Gastrocnemius medialis (tissue), 4 donors: ENCODE data around the gene CTNNA2. TPM values are rescaled to one million over a fixed set of nuclear protein-coding genes. Genes with fewer than 3 reads are reported as not detected.

Experiments used
- ATAC-seq, 2 donors: fragments of 150-250 bp; one replicate each; pipeline ENCODE4 v1.9.1; 2016
- DNase-seq, 2 donors: peaks; one replicate each; pipeline ENCODE4 v3.0.0-alpha.2; 2019
- H3K27ac ChIP-seq, 4 donors: fragments of 200-600 bp; sonication (generic); 1 replicate in 1 of 4; 2 replicates in 3 of 4; pipeline ENCODE4 v1.5.1; 2016 to 2018; ENCODE audit warnings: mild to moderate bottlenecking in 2 of 4, moderate library complexity in 1 of 4
- H3K27me3 ChIP-seq, 3 donors: fragments of 200-600 bp; sonication (generic) in 2 of 3; 1 replicate in 1 of 3; 2 replicates in 2 of 3; pipeline versions ENCODE4 v1.5.1 to v1.6.0; 2016 to 2019; ENCODE audit warnings: mild to moderate bottlenecking in 1 of 3, moderate library complexity in 1 of 3
- H3K36me3 ChIP-seq, 2 donors: fragments of 200-600 bp; sonication (generic) in 1 of 2; one replicate each; pipeline ENCODE4 v1.5.1; 2017 to 2018
- H3K4me1 ChIP-seq, 2 donors: fragments of 200-600 bp; sonication (generic) in 1 of 2; one replicate each; pipeline ENCODE4 v1.5.1; 2016 to 2017; ENCODE audit warnings: mild to moderate bottlenecking in 2 of 2
- H3K4me3 ChIP-seq, 4 donors: fragments of 200-600 bp; sonication (generic) in 3 of 4; 1 replicate in 1 of 4; 2 replicates in 3 of 4; pipeline ENCODE4 v1.5.1; 2016 to 2019; ENCODE audit warnings: mild to moderate bottlenecking in 2 of 4
- H3K9me3 ChIP-seq, 3 donors: fragments of 200-600 bp; sonication (generic) in 2 of 3; 1 replicate in 1 of 3; 2 replicates in 2 of 3; pipeline ENCODE4 v1.5.1; 2016 to 2019
- CTCF ChIP-seq, 5 experiments: fragments of 450-650 bp in 3 of 5; fragments of 200-600 bp in 2 of 5; sonication (generic) in 2 of 5; IDR thresholded peaks in 4 of 5; conservative IDR thresholded peaks in 1 of 5; 1 replicate in 4 of 5; 2 replicates in 1 of 5; pipeline ENCODE4 v1.5.1; 2016 to 2019; ENCODE audit warnings: antibody characterized with exemption in 5 of 5, mild to moderate bottlenecking in 3 of 5, moderate library complexity in 3 of 5
- POLR2A ChIP-seq, 2 donors: fragments of 450-650 bp; IDR thresholded peaks; one replicate each; pipeline ENCODE4 v1.6.1; 2017; ENCODE audit warnings: antibody characterized with exemption in 2 of 2, mild to moderate bottlenecking in 2 of 2, moderate library complexity in 2 of 2
- in situ Hi-C, 4 donors: fragments of 200-750 bp; cut with MboI; loops; one replicate each; pipeline versions ENCODE4 v1.15.0 to v1.8.0; 2017; ENCODE audit warnings: low sequenced_read_pairs in 4 of 4
- intact Hi-C: fragments of 100-400 bp; cut with DNase I; formaldehyde crosslinking; loops from one replicate; pipeline ENCODE4 v1.15.1; 2023; ENCODE audit warnings: low total_unique reads
- total RNA-seq, 4 donors: library from RNA; depleted of rRNA; stranded (reverse); fragments of >200 nt; gene quantifications; one replicate each; pipeline versions ENCODE4 v1.1.0 to v1.2.3, GENCODE V29; 2016

The CTNNA2 gene
- total RNA-seq, 4 donors from 2014 or later = not detected

GRCh38 chr2:80510716-80511115 lies 997.9 kb downstream of the CTNNA2 start:
- Histone ChIP-seq H3K4me1 (no peaks in the 10 kb centered on the region), H3K4me3 (no peak overlapping the region), H3K36me3 (no peaks in the 10 kb centered on the region), H3K27ac (no peak overlapping the region), H3K27me3 (no peaks in the 10 kb centered on the region), H3K9me3 (no peaks in the 10 kb centered on the region)
- no peak for DNase-seq
- in situ Hi-C loops (no loop called here), intact Hi-C loops (no loop called here)
- no peak for ATAC-seq
- TF ChIP-seq POLR2A (IDR thresholded peaks at IDR 0.05) (no peak), CTCF (IDR thresholded peaks at IDR 0.05 in 4 of 5, conservative IDR thresholded peaks at IDR 0.05 in 1 of 5) (no peak)

GRCh38 chr2:80515964-80516363 lies 1003.1 kb downstream of the CTNNA2 start:
- no peaks in the 10 kb centered on the region for H3K4me1 ChIP-seq
- TF ChIP-seq CTCF (IDR thresholded peaks at IDR 0.05 in 4 of 5, conservative IDR thresholded peaks at IDR 0.05 in 1 of 5) (no peak), POLR2A (IDR thresholded peaks at IDR 0.05) (no peak)
- intact Hi-C loops = no loop called here

GRCh38 chr2:80517316-80517715 lies 1004.5 kb downstream of the CTNNA2 start:
- Histone ChIP-seq H3K4me3 (no peak overlapping the region), H3K27me3 (no peaks in the 10 kb centered on the region), H3K9me3 (no peaks in the 10 kb centered on the region), H3K27ac (no peak overlapping the region), H3K4me1 (no peaks in the 10 kb centered on the region), H3K36me3 (no peaks in the 10 kb centered on the region)
- intact Hi-C loops (no loop called here), in situ Hi-C loops (no loop called here)
- TF ChIP-seq CTCF (IDR thresholded peaks at IDR 0.05 in 4 of 5, conservative IDR thresholded peaks at IDR 0.05 in 1 of 5) (no peak), POLR2A (IDR thresholded peaks at IDR 0.05) (no peak)
- DNase-seq (no peak), ATAC-seq (no peak)

More at GRCh38 chr2:80515964-80516363, 1003.1 kb downstream of the CTNNA2 start:
- Histone ChIP-seq H3K4me3 (no peak overlapping the region), H3K27ac (no peak overlapping the region), H3K36me3 (no peaks in the 10 kb centered on the region), H3K27me3 (no peaks in the 10 kb centered on the region), H3K9me3 (no peaks in the 10 kb centered on the region)
- no peak for ATAC-seq
- DNase-seq = no peak
- in situ Hi-C loops = no loop called here

GRCh38 chr2:80519121-80519643 lies 1006.3 kb downstream of the CTNNA2 start:
- no peaks in the 10 kb centered on the region for H3K9me3 ChIP-seq
- no peak overlapping the region for H3K27ac ChIP-seq
- TF ChIP-seq POLR2A (IDR thresholded peaks at IDR 0.05) = no peak
- H3K4me1 ChIP-seq = no peaks in the 10 kb centered on the region
- in situ Hi-C loops (no loop called here), intact Hi-C loops (no loop called here)
- DNase-seq (no peak), ATAC-seq (no peak)
- no peaks in the 10 kb centered on the region for H3K27me3 ChIP-seq
- H3K36me3 ChIP-seq = no peaks in the 10 kb centered on the region
- H3K4me3 ChIP-seq = no peak overlapping the region

GRCh38 chr2:80519699-80520291 lies 1006.9 kb downstream of the CTNNA2 start:
- in situ Hi-C loops (no loop called here), intact Hi-C loops (no loop called here)
- ATAC-seq = no peak
- no peak for DNase-seq
- TF ChIP-seq POLR2A (IDR thresholded peaks at IDR 0.05) = no peak
- no peak for TF ChIP-seq CTCF (IDR thresholded peaks at IDR 0.05 in 4 of 5, conservative IDR thresholded peaks at IDR 0.05 in 1 of 5)
- Histone ChIP-seq H3K27me3 (no peaks in the 10 kb centered on the region), H3K4me3 (no peak overlapping the region), H3K9me3 (no peaks in the 10 kb centered on the region), H3K4me1 (no peaks in the 10 kb centered on the region), H3K36me3 (no peaks in the 10 kb centered on the region), H3K27ac (no peak overlapping the region)
